GM19035 (cell line): ENCODE measurements around the gene ADGRG1.
"Not testable (repeated sequence)": the region's sequence is repeated elsewhere in the genome, so short reads cannot be mapped to it uniquely, and the experiment has no call there.

ENCODE experiments used
- ATAC-seq: cut with Tn5 transposase; IDR thresholded peaks from one replicate; pipeline ENCODE4 v1.9.1; 2021; ENCODE audit not compliant: unreplicated experiment

Gene ADGRG1

DNA sequence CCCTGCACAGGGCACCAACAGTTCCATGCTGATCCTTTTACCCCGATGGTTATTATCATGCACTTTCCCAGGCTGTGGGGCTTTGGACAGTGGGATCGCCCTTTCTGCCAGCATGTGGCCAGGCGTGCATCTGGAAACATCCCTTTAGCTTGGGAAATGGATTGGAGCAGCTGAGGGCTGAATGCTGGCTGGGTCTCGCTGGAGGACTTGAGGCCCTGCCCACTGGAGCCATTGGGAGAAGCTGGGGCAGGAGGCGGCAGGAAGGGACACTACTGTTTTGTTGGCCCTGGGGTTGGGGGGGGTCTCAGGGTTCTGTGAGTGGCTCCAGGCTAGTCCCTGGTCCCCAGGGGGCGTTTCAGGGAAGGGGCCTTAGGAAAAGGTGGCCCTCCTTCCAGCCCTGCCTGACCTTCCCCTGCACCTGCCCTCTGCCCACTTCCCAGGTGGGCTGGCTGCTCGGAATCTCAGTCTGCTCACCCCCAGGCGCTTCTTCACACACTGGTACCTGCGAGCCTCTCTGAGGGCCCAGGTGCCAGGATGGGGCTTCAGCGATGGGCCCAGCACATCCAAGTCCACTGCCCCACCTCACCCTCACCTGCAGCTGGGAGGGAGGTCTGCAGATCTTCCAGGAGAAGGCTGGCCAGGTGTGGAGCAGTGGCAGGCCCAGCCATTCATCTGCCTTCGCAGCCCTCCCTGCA is 38.1 kb downstream of the ADGRG1 start:
- ATAC-seq = no peak

- no peak for ATAC-seq
Observed at GRCh38 chr16:57667048-57667525, 38.7 kb downstream of the ADGRG1 start.

DNA sequence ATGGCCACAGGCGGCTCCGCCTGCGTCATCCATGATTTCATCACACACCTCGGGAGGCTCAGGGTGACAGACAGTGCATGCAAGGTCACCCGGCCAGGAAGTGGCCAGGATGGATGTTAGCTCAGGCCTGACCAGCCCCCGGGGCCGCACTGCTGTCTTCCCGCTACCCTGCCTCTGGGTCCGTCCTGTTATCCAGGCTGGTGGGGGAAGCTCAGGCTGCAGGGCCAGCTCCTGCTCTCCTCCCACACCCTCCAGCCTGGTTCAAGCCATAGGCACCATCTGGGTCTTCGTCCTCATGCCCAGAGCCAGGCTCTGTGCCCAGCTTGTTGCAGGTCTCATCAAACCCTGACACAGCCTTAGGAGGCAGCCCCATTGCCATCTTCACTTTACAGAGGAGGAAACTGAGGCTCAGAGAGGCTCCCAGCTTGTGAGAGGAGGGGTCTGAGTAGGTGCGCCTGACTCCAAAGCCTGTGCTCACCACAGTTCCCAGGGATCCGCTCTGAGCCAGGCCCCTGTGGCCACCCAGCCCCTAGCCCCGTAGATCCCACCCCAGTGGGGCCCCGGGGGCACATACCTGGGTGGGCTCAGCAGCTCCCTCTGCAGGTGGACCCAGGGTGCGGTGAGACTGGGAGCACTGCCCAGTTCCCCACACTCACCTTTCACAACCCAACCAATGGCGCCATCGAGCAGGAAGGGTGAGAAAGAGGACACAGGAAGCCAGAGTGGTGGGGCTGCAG is 39.3 kb downstream of the ADGRG1 start:
- no peak for ATAC-seq

- no peak for ATAC-seq
Observed at GRCh38 chr16:57668263-57668571, 39.8 kb downstream of the ADGRG1 start, which contains the start of gene ADGRG3. ADGRG3 (plus strand) TSS chr16:57668306; CDS start chr16:57668348, 42 bp downstream.

DNA sequence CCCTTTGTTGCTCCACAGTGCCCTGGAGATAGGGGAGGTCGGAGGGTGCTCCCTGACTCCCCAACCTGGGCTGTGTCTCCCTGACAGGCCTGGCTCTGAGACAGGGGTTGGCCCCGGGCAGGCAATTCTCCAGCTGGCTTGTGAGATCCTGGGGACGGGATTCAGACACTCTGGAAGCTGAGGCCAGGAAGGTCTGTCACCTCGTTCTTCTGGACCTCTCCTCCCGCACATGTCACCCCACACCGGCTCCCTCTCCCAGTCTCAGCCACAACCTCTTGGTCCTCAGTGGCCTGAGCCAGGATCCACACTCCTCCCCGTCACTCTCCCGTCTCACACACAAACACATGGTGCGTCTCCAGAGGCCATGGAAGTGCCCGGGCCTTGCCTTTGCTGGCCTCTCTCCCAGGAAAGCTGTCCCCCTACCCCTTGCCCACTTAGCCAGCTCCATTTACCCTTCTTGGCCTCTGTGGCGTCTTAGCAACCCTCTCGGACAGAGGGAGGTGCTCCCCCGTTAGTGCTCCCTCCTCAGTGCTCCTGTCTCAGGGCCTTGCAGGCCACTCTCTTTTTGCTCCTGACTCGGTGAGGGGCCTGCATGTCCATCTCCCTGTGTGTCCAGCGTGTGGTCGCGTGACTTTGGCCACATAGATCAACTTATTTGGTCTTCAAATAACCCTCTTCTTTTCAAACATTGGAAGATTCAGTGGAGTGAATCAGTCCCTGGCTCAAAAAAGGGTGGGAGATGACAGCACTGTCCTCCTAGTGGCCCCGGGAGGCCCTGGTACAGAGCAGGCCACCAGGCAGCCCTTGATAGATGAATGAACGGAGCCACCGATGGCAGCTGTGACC is 40.4 kb downstream of the ADGRG1 start:
- no peak for ATAC-seq

DNA sequence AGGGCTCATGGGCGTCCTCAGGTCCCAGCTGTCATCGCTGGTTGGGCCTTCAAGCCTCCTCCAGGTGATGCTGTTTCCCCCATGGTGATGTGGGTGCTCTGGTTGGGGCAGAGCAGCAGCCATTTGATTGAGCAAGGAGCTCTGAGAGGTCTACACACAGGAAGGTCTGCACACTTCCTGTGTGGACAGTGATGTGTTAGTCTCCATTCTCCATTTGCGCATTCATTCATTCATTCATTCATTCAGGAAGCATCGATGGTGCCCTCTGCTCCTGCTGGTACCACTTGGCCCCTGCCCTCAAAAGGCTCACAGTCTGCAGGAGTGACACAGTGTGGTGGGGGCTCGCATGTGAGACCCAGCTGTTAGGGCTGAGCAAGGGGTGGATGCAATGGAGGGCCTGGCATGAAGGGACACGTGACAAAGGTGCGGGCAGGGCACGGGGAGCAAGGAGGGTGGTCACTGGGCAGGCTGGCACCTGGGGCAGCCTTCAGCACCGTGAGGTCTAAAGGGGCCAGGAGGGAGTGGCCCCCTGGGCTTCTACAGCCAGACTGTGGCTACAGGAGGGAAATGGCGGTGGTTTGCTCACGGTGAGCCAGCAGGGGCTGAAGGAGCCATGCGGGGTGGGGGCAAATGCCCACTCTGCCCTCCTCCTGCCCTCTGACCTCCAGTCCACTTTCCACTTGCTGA is 41.2 kb downstream of the ADGRG1 start:
- no peak for ATAC-seq

DNA sequence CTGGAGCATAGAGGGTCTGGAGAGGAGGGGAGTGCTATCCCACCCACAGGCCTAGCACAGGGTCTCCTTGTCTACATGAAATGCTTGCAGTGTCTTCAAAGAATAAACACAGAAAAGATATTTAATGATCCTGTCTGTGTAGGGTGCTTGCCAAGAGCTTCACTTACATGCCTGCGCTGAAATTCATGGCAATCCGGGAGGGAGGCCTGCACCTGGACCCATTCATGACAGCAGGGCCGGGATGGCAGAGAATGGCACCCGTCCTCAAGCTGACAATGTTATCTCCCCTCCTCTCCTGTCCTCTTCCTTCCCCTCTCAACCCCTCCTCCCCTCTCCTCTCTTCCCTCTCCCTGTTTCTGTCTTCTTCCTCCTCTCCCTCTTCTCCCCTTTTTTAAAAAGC is 41.8 kb downstream of the ADGRG1 start:
- no peak for ATAC-seq

GRCh38 chr16:57671451-57671850 is 43.0 kb downstream of the ADGRG1 start:
- ATAC-seq = not testable (repeated sequence)

DNA sequence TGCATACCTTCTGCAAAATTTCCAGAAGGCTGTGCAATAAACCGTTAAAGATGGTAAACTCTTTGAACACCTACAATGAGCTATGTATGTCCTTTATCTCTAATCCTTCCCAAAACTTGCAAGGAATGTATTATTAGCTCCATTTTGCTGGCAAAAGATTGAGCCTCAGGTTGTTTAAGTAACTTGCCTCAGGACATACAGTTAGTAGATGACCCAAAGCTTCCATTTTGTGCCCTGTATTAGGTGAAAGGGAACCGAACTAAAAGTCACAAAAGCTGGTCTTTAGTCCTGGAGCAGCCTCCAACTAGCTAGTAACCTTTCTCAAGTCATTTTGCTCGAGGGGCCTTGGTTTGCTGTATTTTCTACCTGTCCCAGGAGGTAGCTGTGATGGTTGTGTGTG is 44.0 kb downstream of the ADGRG1 start:
- ATAC-seq = no peak

GRCh38 chr16:57672824-57673223 is 44.4 kb downstream of the ADGRG1 start:
- no peak for ATAC-seq

DNA sequence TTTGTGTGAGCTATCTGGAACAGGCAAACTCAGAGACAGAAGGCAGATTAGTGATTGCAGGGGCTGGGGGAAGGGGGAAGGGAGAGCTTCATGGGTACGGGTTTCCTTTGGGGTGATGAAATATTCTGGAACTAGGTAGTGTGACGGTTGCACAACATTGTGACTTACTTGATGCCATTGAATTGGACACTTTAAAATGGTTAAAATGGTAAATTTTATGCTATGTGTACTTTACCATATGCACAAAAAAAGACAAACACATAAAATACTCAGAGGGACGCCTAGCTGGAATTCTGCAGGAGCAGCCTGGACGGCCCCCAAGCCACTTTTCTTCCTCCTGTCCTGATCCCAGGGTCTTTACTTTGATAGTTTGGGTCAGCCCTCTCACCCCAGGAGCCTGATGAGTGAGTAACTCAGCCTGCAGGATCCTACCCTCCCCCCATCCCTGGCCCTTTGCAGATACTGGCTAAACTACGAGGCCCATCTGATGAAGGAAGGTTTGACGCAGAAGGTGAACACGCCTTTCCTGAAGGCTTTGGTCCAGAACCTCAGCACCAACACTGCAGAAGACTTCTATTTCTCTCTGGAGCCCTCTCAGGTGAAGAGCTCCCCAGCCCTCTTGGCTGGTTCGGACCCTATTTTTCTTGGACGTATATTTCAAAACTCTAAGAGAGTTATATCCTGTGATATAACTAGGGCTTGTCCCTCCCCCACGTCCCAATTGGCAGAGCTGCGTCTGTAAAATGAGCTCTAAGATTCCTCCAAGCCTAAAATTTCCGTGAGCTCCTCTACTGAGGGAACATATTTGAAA is 47.5 kb downstream of the ADGRG1 start:
- ATAC-seq = no peak

- no peak for ATAC-seq
Observed at GRCh38 chr16:57676553-57677085, 48.2 kb downstream of the ADGRG1 start.

DNA sequence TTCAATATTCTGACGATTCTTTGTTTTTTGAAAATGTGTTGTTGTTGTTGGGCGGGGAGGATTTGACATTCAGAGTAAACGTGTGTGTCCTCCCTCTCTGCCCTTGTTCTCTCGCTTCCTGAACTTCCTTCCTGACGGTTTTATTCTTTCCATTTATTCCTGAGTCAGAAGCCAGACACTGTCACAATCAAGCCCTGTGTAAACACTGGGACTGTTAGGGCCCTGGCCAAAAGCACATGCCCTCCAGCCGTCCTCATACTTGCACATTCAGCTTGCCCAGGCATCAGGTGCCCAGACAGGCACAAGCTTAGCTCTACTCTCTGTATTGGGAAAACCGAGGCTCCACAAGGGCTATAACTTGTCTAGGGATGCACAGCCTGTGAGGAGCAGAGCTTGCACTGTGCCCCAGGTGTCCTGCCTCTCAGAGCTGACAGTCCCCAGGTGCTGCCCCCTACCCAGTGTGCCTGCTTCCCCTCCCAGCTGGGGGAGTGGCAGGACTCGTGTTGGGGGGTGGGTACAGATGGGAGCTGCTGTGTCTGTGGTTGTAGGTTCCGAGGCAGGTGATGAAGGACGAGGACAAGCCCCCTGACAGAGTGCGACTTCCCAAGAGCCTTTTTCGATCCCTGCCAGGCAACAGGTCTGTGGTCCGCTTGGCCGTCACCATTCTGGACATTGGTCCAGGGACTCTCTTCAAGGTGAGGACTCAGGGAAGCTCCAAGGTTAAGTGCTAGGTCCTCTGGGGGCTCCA is 49.4 kb downstream of the ADGRG1 start:
- no peak for ATAC-seq

- ATAC-seq = no peak
Observed at GRCh38 chr16:57679016-57679415, 50.6 kb downstream of the ADGRG1 start.

- no peak for ATAC-seq
Observed at GRCh38 chr16:57679767-57680482, 51.5 kb downstream of the ADGRG1 start.

DNA sequence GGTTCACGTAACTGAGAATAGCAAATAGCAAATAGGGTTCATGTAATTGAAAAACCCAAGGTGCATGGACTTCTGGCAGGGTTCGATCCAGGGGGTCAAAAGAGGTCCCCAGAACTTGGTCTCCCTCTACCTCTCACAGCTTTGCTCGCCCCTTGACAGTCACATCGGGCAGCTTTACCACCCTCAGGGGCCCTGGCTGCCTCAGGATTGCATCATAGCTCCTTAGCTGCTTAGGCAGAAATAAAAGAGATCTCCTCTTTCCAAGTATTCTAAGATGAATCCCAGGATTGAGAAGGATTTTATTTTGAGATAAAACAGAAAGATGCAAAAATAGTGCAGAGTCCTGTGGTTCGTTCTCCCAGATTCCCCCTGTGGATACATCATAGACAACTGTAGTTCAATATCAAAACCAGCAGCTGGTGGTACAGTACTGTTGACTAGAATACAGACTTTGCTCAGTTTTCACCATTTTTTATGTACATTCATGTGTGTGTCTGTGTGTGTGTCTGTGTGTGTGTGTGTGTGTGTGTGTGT is 52.5 kb downstream of the ADGRG1 start:
- ATAC-seq = no peak

DNA sequence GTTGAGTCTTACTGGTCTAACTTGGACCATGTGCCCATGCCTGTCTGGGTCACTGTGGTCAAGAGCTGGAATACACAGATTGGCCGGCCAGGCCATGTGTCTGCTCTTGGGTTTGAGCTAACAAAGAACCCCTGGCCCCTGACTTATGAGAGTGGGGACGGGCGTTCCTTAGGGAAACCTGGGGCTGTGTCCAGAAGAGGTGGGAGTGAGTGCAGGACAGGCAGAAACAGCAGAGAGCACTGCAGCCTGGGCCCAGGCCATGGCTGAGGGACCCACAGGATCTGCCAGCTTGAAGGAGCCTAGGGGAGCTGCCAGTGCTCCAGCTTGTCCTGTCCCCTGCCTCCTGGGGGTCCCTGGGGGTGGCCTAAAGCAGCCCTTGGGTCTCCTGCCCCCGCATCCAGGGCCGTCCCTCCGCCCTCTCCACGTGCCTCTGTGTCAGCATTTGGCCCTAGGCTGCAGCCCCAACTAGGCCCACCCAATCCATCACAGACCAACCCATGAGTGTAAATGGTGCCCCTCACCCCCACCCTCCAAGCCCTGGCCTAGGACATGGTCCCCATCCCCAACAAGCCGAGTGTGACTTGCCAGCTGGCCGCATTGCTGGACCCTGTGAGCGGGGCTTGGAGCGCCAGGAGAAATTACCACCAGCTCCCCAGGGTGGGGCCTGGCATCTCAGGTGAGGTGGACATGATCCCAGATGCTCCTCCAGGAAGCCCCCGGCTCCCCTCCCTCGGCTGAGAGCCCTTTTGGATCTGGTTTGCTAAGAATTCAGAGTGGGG is 53.7 kb downstream of the ADGRG1 start:
- no peak for ATAC-seq
